ENCODE data around the gene LINC01488.

The LINC01488 gene

DNA sequence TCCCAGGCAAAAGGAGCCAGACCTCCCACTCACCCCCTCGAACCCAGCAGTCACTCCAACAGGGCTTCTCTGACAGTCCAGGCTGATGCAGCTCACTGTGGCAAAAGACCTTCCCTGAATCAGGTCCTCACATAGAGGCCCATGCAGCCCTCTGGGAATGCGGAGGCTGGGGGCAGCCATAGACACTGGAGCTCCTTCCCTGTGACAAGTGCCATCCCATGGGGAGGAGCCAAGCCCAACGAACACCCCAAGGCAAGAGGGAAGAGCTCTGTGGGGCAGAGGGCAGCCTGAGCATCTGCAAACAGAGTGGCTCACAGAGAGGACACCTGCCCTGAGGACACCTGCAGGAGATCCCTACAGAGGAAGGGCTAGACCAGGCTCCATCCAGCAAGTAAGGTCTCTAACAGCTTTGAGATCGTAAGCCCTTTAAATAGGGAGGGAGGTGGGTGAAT, at the start of gene LINC01488:
LINC01488 (plus strand) TSS at position 271 of the 452 bp plus-strand sequence.
- no peak for DNase-seq

DNA sequence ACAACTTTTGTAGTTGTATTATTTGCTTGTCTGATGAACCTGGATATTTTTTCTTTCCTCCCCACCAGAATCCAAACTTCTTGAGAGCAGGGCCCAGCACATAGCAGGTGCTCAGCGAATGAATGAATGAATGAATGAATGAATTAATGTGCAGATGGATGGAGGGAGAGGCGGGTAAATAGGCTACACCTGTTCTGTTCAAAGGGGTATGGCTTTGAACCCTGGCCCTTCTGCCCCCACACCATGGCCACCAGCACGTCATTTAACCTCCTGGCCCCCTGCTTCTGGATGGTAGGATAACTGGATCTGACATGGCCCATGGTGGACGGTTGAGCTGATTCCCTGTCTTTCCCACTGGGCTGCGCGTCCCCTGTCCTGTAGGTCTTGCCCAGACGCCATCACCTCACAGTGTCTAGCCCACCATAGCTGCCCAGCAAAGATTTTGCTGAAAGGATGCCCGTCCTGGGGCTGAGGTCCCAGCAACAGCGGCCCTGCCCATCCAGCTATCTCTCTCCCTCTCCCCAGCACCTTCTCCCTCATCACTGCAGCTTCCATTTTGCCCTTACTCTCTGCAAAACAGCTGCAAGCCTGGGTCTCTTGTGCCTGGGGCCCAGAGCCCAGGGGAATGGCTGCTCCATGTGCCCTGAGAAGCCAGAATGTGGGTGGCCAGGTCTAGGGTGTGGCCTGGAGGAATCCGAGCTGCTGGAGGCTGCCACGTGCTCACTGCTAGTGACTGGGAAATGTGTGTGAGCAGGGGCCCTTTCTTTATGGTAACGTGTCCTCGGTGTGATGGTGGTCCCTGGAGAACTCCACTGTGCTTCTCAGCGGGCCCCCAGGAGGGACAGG, 49.3 kb upstream of the LINC01488 start:
- DNase-seq = no peak

DNA sequence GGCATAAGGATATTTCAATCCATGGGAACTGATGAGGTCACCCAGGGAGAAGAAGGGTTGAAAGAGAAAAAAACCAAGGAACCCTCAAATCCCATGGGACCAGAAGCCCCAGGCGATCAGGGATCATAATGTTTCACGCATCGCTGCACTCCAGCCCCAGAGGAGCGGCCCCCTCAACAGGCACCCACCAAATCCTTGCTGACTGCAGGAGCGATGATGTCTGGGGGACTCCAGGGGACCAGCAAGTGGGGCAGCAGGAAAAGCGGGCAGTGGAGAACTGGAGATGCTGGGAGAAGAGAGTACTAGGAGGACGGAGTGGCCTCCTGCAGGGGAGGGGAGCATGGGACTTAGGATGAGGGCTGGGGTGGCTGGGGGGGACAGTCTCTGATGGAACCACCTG, 47.7 kb upstream of the LINC01488 start:
- no peak for DNase-seq

- no peak for DNase-seq
These were observed 47.0 kb upstream of the LINC01488 start for GRCh38 chr11:69434471-69434931.

DNA sequence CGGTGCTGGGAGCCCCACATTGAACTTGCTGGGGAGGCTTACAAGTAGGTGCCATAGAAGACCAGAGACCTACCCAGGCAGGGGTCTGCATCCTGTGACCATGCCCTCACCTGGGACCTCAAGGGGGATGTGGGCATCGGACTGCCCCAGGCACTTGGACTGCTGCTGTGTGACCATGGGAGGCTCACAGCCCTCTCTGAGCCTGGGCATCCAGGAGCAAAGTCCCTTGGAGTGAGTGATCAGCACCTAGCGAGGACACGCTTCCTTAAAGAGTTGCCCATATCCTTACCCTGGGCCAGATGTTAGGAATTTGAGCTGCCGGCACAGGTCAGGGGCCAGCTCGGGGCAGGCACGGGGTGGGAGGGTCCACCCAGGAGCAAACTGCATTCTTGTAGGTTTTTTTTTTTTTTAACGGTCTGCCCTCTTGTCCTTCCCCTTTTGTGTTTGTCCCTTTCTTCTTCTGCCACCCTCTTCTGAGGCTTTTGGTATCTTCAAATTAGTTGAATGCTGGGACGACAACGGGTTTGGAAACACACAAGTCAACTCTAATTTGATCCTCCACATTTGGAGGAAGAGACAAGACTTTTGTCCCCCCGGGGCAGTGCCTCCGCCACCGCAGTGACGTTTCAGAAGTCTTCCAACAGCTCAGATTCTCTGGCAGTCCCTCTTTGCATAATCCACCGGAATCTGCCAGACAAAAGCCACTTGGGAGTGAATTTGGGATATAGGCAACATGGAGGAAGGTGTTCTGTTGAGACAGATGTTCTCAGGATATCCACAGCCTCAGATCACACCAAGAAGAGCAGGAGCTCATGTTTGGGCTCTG, 46.1 kb upstream of the LINC01488 start:
- DNase-seq = no peak

DNA sequence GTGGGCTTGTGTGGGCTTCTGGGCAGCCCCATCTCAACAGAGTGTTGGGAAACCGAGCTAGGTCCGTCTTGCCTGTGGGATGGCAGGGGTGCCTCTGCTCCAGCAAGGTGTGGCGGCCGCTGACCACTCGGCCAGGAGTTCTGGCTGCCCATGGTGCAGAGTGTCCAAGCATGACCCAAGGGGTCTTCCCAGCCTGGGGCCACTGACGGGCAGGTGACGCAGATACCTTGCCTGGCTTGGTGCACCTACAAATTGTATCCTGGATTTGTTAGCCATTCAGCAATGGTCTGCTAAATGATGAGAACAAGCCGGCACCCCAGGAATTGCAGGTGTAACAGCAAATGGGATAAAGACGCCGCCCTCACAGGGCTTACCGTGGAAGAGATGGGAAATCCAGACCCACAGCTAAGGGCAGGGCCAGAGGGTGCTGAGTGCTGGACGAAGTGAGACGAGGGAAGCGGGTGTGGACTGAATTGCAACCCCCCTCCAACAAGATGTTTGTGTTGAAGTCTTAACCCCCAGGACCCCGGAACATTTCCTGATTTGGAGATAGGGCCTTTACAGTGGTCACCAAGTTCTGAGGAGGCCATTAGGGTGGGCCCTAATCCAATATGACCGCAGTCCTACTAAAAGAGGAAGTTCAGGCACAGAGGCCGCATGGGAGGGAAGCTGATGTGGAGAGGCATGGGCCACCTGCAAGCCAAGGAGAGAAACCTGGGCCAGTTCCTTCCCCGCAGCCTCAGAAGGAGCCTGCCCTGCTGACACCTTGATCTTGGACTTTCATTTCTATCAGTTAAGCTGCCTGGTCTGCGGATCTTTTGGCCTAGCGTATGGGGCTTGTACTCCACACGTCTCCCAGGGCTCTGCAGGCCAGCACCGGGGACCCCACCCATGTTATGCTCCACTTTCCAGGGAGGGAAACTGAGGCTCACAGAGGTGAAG, 45.2 kb upstream of the LINC01488 start:
- no peak for DNase-seq

GRCh38 chr11:69437001-69437875, 44.2 kb upstream of the LINC01488 start:
- DNase-seq = peak; percentile 68

DNA sequence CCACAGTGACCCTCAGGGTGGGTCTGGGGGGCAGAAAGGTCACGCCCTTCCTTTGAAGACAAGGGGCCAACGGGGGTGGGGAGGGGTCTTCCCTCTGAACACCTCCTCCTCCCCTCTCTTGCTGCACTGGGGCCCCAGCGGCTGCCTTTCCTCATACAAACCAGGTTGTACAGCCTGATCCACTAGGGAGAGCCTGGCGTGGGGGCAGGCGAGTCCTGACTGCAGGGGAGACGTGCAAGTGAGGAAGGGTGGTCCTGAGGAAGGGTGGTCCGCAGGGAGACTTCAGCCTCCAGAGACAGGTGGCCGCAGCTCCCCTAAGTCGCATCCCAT, 43.6 kb upstream of the LINC01488 start:
- DNase-seq = no peak

DNA sequence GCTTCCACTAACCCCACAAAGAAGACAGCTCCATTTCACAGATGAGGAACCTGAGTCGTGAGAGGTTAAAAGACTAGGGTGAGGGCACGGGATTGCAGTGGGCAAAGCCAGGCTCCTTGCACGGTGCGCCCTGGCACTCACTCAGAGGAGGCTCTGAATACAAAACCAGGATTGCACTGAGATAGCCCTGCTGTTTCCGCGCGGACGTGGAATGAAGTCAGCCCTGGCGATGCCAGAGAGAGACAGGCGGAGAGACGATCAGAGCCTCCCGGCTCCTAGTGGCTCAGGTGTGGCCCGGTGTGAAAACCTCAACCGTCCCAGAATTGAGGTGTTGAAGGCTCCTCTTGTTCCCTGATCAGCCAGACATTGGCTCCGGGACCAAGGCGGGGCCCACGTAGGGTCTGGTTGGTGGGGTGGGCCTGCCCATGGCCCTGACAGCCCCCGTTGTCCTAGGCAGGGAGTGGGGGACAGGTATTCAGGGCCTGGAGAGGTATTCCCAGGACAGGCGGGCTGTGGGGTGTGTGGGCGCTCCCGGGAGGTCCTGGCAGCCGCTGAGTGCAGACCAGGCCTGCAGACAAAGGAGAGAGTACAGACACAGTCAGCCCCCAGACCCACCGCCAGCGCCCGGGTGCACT, 43.1 kb upstream of the LINC01488 start:
- no peak for DNase-seq

- no peak for DNase-seq
These were observed 42.3 kb upstream of the LINC01488 start for GRCh38 chr11:69439127-69439526.

GRCh38 chr11:69439651-69440464, 41.6 kb upstream of the LINC01488 start:
- DNase-seq = no peak

DNA sequence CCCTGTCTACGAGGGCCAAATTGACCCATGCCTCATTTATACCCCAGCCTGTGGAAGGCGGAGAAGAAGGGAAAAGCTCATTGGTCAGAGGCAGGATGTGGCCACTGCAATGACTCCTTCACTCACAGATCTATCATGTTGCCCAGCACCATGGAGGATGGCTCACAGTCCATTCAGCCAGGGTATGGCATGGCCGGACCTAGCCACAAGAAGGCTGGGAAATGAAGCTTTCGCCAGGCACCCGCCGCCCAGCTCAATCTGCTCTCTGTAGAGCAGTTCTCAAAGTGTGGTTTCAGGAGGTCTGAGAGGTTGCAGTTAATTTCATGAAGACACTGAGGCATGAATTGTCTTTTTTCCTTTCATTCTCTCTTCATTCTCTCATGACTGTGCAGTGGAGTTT, 40.6 kb upstream of the LINC01488 start:
- DNase-seq = no peak

GRCh38 chr11:69442012-69442806, 39.3 kb upstream of the LINC01488 start:
- DNase-seq = peak; percentile 28

GRCh38 chr11:69442807-69443137, 38.7 kb upstream of the LINC01488 start:
- DNase-seq = no peak

- DNase-seq = peak; percentile 98
These were observed 38.1 kb upstream of the LINC01488 start for GRCh38 chr11:69443138-69443967.

DNA sequence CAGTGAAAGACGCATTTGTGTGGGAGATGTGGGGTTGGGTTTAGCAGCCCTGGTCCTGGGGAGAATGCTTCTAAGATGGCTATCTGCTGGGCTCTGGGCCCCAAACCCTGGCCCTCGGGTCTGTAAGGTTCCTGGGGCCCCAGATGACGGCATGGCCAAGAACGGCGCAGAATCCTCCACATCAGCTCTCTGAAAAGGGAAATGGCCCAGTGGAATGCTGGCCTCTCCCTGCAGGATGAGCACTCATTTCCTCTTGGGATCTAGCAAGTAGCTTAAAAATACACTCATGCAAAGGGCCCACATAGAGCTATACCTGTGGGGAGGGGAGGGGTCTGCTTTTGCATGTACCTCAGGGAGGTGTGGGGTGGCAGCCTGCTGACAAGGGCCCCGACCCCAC, 37.5 kb upstream of the LINC01488 start:
- peak; percentile 61 for DNase-seq

DNA sequence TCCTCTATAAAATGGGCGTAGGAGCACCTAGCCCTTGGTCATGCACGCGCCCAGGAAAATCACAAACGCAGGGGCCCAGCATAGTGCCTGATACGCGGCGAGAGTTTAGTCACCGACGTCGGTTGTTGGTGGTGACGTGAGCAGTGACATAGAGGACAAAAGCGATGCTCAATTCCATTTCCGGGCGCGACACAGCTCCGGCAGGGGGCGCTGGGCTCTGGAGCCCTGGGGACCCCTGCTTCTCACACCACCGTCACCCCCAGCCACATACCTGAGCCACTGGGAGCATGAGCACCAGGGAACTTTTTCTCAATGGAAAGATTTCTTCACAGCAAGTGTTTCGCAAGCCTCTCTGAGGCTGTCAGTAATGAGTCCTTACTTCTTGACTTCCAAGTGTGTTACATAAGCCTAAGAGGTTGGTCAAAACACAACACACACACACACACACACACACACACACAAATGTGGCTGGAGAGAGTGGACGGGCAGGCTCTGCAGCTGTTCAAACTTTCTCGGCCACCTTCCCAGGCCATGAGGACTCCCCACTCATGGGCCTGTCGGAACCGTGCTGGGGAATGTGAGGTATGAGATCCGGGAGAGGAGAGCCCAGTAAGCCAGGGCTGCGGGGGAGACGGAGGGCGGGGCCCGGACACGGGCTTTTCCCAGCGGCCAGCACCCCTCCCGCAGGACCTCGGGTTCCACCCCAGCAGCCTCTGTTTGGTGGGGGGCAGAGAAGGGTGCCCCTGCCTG, 36.9 kb upstream of the LINC01488 start:
- DNase-seq = peak; percentile 93

DNA sequence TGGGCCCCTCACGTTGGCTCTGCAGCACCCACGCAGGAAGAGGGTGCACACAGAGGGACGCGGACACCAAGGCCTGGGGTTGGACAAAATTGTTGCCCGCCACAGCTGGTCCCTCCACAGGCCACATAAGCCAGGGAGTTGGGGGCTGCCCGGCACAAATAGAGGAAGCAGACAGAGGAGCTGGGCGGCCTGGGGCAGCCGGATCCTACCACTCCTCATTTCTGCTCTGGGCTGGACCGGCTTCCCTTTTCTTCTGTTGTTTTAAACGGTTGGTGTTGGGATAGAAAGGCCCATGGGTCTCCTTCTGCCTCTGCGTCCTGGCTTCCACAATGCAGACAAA, 36.4 kb upstream of the LINC01488 start:
- no peak for DNase-seq
